Activated T-cell treated with anti-CD3 and anti-CD28 coated beads for 4 hours (primary cell): Measurements from ENCODE around the gene PPP2R1B.
"Not testable (repeated sequence)": the region's sequence is repeated elsewhere in the genome, so short reads cannot be mapped to it uniquely, and the experiment has no call there.

ENCODE experiments used
- DNase-seq: peaks from one replicate; pipeline ENCODE4 v3.0.0-alpha.2; 2020

The PPP2R1B gene

DNA sequence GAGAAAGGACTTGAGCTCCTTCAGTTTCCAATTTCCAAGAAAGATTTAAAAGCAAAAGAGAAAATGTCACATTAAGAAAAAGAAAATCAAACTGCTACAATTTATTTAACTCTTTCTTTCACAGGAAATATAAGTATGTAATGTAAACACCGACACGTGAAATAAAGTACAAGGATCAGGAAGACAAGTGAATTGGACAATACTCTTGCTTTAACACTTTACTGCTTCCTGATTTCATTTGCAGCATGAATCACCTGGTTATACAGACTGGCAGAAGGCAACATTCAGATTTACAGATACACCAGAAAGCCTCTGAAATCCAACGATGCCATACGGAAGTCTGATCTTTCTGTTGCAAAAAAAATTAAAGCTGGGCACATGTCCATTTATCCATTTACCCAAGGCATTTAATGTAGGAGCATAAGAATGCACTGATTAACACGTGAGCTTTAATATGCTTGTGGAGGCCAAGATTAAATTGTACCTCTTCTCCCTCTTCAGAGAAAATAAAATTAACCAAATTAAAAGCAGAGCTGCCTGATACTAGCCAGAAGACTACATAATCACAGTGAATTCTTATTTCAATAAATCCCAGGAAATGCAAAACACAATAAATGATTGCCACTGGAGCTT, 16.0 kb upstream of the PPP2R1B start:
- no peak for DNase-seq

GRCh38 chr11:111779118-111779517, 12.9 kb upstream of the PPP2R1B start:
- no peak for DNase-seq

- no peak for DNase-seq
These were observed 11.9 kb upstream of the PPP2R1B start for GRCh38 chr11:111778047-111778558.

- peak; percentile 11 for DNase-seq
These were observed 11.2 kb upstream of the PPP2R1B start for GRCh38 chr11:111777094-111778046.

- no peak for DNase-seq
These were observed 10.4 kb upstream of the PPP2R1B start for GRCh38 chr11:111776398-111777093.

DNA sequence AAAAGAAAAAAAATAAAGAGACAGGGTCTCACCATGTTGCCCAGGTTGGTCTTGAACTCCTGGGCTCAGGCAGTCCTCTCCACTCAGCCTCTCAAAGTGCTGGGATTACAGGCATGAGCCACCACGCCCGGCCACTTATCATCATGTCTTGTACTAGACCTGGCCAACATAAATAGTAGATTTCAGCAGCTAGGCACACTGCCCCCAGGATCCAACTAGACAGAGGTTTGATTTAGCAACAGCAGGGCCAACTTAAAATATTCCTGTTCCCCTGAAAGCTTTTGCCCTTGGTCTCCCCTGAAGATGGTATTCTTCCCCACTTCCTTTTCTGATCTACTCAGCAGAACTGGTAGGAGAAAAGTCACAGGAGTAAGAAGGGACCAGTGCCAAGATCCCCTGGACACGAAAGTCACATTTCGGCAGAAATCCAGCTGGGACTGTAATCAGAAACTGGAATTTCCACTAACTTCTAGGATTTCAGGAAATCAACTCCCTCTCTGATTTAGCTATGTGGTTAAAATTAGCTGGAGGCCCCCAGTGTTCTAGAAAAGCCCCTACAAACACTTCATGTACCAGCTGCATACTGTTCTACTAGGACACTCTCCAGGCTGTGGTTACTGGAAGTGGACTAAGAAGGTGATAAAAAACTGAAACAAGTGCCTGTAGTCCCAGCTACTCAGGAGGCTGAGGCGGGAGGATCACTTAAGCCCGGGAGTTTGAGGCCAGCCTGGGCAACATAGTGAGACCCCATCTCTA, 8.9 kb upstream of the PPP2R1B start:
- no peak for DNase-seq

DNA sequence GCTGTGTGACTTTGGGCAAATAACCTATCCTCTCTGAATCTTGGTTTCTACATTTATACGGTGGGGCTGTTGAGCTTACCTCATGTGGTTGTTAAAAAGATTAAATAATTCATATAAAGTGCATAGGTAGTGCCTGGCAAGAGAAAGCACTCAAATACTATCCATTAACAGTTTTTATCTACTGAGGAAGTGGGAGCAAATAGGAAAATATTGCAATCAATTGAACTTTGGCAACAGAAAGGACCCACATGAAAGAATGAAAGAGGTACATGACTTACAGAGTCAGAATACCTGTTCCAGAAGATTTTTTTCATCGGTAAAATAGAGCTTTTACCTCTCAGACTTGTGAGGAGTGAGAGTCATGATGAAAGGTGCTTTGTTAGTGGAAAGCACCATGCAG, 6.3 kb upstream of the PPP2R1B start:
- no peak for DNase-seq

DNA sequence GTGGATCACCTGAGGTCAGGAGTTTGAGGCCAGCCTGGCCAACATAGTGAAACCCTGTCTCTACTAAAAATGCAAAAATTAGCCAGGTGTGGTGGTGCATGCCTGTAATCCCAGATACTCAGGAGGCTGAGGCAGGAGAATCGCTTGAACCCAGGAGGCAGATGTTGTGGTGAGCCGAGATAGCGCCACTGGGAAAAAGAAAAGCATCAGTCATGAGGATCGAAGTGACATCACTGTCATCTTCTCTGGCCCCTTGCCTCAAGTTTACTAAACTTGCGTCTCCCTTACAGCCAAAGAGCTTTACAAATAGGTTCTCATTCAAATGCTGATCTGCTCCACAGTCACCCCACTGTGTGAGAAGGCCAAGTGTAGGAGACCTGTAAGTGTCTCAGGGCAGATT, 5.0 kb upstream of the PPP2R1B start:
- DNase-seq: not testable (repeated sequence)

GRCh38 chr11:111770581-111771134, 4.5 kb upstream of the PPP2R1B start:
- no peak for DNase-seq

GRCh38 chr11:111766834-111767142, 599 bp upstream of the PPP2R1B start:
- DNase-seq: no peak

GRCh38 chr11:111765320-111765983, 737 bp downstream of the PPP2R1B start:
- no peak for DNase-seq

- DNase-seq: no peak
These were observed 1.6 kb downstream of the PPP2R1B start for GRCh38 chr11:111764621-111765020.

DNA sequence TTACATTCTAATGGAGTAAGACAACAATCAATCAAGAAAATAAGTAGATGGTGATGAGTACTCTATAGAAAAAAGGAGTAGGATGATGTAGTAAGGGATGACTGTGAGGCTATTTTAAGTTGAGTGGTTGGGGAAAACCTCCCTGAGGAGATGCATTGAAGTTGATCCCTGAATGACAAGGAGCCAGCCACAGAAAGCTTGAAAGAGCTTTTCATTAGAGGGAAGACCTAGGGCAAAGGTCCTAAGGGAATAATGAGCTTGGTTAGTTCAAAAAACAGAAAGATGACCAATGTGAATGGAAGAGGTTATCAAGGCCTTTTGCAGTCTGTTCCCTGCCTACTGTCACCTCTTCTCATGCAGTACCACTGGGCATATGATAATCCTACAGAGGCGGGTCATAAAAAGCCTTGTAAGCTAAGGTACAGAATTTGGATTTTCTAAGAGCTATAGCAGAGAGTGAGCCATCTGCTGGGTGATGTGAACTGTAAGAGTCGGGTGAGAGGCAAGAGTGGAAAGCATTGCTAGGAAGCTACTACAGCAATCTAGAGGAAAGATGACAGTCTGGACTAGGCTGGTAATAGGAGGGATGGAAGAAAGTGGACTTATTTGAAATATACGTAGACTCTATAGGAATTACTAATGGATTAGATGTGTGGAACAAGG, 3.1 kb downstream of the PPP2R1B start:
- DNase-seq: no peak

DNA sequence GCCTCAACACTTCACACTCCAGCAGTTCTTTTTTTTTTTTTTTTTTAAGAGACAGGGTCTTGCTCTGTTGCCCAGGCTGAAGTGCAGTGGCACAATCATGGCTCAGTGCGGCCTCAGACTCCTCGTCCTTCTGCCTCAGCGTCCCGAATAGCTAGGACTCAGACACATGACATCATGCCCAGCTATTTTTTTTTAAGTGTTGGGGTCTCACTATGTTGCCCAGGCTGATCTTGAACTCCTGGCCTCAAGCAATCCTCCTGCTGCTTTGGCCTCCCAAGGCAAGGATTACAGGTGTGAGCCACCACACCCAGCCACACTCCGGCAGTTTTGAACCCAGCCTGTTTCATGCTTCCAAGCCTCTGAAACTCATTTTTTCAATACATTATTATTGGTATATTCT, 3.7 kb downstream of the PPP2R1B start:
- DNase-seq: no peak

DNA sequence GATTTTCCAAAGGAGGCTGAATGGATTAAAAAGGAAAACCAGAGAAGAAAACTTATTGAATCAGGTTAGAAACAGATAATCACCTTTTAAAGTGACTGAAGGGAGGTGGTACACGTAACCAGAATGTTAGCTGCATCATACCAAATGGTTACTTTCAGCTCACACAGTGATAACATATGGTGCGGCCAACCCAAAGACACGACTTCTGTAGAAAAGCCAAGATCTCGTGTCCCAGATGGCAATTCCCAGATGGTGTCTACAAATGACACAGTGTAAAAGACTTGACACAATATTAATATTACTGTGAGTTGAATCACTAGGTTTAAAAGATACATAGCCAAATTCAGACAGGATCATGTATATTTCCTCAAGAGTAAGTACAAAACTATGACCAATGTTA, 5.2 kb downstream of the PPP2R1B start:
- DNase-seq: no peak

DNA sequence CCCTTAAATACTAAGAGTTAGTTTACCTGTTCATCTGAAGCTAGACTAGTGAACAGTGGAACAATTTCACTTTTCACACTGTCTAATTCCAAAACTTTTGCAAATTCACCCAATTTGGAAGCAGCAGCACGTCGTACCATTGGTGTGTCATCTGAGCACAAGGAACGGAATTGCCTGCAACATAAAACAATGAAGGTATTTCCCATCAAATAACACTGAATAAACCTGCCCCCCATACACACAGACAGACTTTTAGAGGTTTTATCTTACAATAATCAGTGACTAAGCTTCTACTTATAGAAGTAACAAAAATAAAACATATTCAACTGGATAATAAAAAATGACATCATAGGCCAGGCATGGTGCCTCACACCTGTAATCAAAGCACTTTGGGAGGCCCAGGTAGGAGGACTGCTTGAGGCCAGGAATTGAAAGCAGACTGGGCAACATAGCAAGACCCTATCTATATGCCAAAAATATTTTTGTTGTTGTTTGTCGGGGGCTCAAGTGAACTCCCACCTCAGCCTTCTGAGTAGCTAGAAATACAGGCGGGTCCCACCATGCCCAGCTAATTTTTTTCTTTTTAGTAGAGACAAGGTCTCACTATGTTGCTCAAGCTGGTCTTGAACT, 6.3 kb downstream of the PPP2R1B start:
- DNase-seq: no peak

DNA sequence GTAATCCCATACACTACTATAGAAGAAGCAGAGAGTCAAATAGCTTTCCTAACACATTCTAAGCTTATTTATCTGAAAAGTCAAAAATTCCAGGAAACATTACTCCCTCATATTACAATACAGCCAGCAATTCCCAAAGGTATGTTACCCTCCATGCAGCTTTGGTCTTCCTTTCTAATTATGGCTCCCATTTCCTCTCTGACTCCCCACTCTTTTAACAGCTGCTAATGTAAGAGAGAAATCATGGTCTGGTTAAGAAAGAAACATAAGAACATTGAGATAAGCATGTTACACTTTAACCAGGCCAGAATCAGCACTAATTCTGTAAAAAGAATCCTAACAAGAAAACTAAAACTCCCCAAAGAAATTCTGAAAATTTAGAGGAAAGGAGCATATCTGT, 6.8 kb downstream of the PPP2R1B start:
- DNase-seq: no peak

DNA sequence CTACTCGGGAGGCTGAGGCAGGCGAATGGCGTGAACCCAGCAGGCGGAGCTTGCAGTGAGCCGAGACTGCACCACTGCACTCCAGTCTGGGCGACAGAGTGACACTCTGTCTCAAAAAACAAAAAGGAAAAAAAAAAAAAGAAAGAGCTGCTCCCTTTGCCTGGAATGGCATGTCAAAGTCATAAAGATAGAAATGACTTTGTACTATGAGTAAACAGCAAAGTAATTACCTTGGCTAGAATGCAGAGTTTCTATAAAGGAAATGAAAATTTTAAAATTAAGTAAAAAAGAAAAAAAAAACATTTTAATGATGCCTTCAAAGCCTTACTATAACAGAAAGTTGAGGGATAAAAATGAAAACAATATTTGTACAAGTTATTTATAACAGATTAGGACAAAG, 10.1 kb downstream of the PPP2R1B start:
- DNase-seq: no peak

- DNase-seq: no peak
These were observed 16.5 kb downstream of the PPP2R1B start for GRCh38 chr11:111749646-111750045.

DNA sequence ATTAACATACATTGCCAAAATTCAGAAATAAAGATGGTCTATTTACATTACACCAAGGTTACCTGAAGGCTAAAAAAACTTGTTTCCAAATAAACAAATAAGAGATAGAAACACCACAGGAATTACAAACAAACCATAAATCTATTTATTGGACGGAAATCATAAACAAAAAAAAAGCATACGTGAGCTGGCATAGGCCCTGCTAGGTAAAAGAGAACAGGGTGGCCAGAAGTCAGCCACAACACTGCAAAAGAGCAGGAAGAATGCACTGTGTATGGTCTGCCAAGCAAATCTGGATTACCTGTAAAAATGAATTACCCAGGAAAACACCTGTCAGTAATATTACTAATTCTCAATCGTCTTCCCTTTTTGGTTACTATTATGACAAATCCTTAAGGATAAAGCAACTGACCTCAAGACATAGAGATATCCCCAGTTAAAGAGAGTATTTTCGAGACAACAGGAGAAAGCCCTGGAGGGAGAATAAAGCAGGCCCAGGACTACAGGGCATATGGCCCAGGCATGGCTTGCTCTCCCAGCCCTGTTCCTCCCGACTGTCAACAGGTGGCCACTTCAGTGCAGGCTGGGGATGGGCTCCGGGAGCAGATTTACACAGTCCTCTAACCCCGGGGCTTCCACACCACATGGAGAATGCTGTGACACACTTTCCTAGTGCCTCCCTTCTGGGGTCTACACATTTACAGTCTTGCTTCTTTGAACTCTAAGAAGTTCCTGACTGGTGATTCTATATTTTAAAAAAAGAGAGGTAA, 18.0 kb downstream of the PPP2R1B start:
- DNase-seq: no peak
